OCI-LY1 (cell line): ENCODE data around the gene RTF2.

Experiments
- EZH2 ChIP-seq: fragments of 200-600 bp; sonication (generic), shearing (Covaris generic); IDR thresholded peaks from 2 replicates; pipeline ENCODE4 v1.8.0; 2017; ENCODE audit warnings: borderline replicate concordance, mixed run types, mild to moderate bottlenecking, antibody characterized with exemption, low read length, moderate library complexity, mixed read lengths
- TF ChIP-seq, protein P1 (sequence below): fragments of 200-600 bp; sonication (generic), shearing (Covaris generic); IDR thresholded peaks from 2 replicates; pipeline ENCODE4 v1.5.1; 2017; ENCODE audit warnings: mild to moderate bottlenecking, antibody characterized with exemption, low read length, moderate library complexity, mixed read lengths

DNA sequence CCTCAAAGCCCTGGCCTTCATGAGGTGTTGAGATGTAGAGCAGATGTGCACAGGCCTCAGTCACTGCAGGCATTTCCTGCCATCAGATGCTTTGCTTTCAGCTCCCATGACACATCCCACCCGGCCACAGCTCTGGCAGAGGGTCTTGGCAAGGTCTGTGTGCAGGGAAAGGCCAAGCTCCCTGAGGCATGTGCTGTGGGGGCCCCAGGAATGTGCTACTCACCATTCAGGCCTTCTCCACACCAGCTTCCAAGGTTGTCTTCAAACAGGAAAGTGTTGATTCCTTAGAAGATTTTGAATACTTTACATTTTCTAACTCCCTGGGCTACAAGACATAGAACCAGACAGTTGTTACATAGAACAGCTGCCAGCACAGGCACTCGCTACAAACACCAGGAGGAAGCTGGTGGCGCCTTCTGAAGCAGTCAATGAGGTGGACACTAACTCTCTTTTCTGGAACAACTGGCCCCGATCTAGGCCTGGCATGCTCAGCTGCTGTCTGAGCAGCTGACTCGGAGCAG is 28.6 kb upstream of the RTF2 start:
- no peak for TF ChIP-seq EZH2
- TF ChIP-seq, protein P1, sequence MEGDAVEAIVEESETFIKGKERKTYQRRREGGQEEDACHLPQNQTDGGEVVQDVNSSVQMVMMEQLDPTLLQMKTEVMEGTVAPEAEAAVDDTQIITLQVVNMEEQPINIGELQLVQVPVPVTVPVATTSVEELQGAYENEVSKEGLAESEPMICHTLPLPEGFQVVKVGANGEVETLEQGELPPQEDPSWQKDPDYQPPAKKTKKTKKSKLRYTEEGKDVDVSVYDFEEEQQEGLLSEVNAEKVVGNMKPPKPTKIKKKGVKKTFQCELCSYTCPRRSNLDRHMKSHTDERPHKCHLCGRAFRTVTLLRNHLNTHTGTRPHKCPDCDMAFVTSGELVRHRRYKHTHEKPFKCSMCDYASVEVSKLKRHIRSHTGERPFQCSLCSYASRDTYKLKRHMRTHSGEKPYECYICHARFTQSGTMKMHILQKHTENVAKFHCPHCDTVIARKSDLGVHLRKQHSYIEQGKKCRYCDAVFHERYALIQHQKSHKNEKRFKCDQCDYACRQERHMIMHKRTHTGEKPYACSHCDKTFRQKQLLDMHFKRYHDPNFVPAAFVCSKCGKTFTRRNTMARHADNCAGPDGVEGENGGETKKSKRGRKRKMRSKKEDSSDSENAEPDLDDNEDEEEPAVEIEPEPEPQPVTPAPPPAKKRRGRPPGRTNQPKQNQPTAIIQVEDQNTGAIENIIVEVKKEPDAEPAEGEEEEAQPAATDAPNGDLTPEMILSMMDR, result no peak
